Heart right ventricle (tissue), 16 donors: ENCODE data around the gene PRR14. TPM values are rescaled to one million over a fixed set of nuclear protein-coding genes. Genes with fewer than 3 reads are reported as not detected.
"Not testable (repeated sequence)": the region's sequence is repeated elsewhere in the genome, so short reads cannot be mapped to it uniquely, and the experiment has no call there.

Experiments
- ATAC-seq, 8 donors: fragments of 200-7000 bp; cut with Tn5 transposase; one replicate each; pipeline ENCODE4 v1.9.1; 2020; ENCODE audit warnings: mild to moderate bottlenecking in 8 of 8, moderate library complexity in 8 of 8, moderate number of reproducible peaks in 1 of 8
- DNase-seq, 2 donors: peaks; one replicate each; pipeline ENCODE4 v3.0.0-alpha.2; 2020
- H3K27ac ChIP-seq, 10 donors: fragments of 200-600 bp; sonication (generic) in 2 of 10; one replicate each; pipeline versions ENCODE4 v1.5.0 to v1.8.0; 2020 to 2022; ENCODE audit warnings: mild to moderate bottlenecking in 3 of 10
- H3K27me3 ChIP-seq, 7 donors: fragments of 200-600 bp; one replicate each; pipeline ENCODE4 v1.8.0; 2021 to 2022; ENCODE audit warnings: mild to moderate bottlenecking in 2 of 7
- H3K36me3 ChIP-seq, 9 donors: fragments of 200-600 bp; sonication (generic) in 1 of 9; one replicate each; pipeline versions ENCODE4 v1.5.0 to v1.8.0; 2020 to 2022; ENCODE audit warnings: mild to moderate bottlenecking in 2 of 9
- H3K4me1 ChIP-seq, 9 donors: fragments of 200-600 bp; sonication (generic) in 1 of 9; one replicate each; pipeline versions ENCODE4 v1.5.0 to v1.8.0; 2020 to 2022; ENCODE audit warnings: mild to moderate bottlenecking in 4 of 9
- H3K4me3 ChIP-seq, 10 donors: fragments of 200-600 bp; sonication (generic) in 2 of 10; one replicate each; pipeline versions ENCODE4 v1.5.0 to v1.8.0; 2020 to 2022; ENCODE audit warnings: mild to moderate bottlenecking in 7 of 10, moderate library complexity in 2 of 10
- H3K9me3 ChIP-seq, 11 donors: fragments of 200-600 bp in 10 of 11; sonication (generic) in 2 of 11; one replicate each; pipeline versions ENCODE4 v1.5.0 to v1.8.0; 2013 to 2022; ENCODE audit warnings: mild to moderate bottlenecking in 2 of 11, control low read depth in 1 of 11, moderate library complexity in 1 of 11
- WGBS, 2 donors: extraction: QIAGEN DNeasy Blood & Tissue Kit; methylation state at CpG; one replicate each; pipeline ENCODE4 v1.1.7; 2013; ENCODE audit warnings: inconsistent platforms in 1 of 2; 5-methylcytosine and 5-hydroxymethylcytosine counted together
- intact Hi-C, 10 donors: fragments of 100-400 bp; cut with DNase I; formaldehyde crosslinking; loops; one replicate each; pipeline versions ENCODE4 v1.11.1 to v1.14.2; 2022
- polyA plus RNA-seq, 2 donors: library from polyadenylated mRNA; stranded (reverse); fragments of 200-250 nt; gene quantifications; one replicate each; pipeline ENCODE4 v1.2.3, GENCODE V29; 2013
- total RNA-seq, 10 donors: library from RNA; stranded (reverse); fragmentation: NEBNext Ultra II Directional in 3 of 10; extraction: Animal tissue kit (Norgen Biotek cat#: 25700) in 3 of 10; gene quantifications; one replicate each; pipeline versions ENCODE4 v1.2.1 to v1.2.4, GENCODE V29; 2021 to 2023
- TF ChIP-seq, protein P1 (sequence below), 9 donors: fragments of 200-600 bp; sonication (generic) in 2 of 9; IDR thresholded peaks; one replicate each; pipeline versions ENCODE4 v1.5.0 to v1.8.0; 2021 to 2022; ENCODE audit warnings: antibody characterized with exemption in 9 of 9, mild to moderate bottlenecking in 5 of 9, moderate library complexity in 1 of 9
- donor health status: Arrhythmogenic right ventricular cardiomyopathy.
- donor health status: ischemic (EF 13 %, LVEDD 7.1; RV severe dilation, severe dysfunction).
- donor health status: healthy with polysubstance abuse.
- donor health status: DM: no; HTN: yes; CAD: no.
- donor health status: DM: no; HTN: no; CAD: no.
- donor health status: ischemic (EF 25% LVEDD 6.9; RV normal size, moderate dysfunction).
- donor health status: ischemic (EF 25% LVEDD 5.7; RV mildly dilated, moderate dysfunction).
- donor health status: healthy.
- donor health status: DM: yes; HTN: yes; CAD: no.
- donor health status: Ischemic cardiomyopathy.
- donor health status: ischemic (EF 35%, LVEDD 5.7; RV mildly dilated, moderate dysfunction).
- donor health status: nonischemic (EF 11% LVEDD 7.7; RV severe dilation, severe dysfunction).
- donor health status: DM: yes; HTN: yes; CAD: no.
- donor health status: PGD.
- donor health status: ischemic (EF 29% LVEDD 5.4; RV normal size, mild dysfunction).
- donor health status: nonischemic (EF 23%, LVEDD 6.1; RV moderate dilation, normal function).

Gene PRR14
- total and polyA plus RNA-seq, 12 donors: 9.9 to 58.1 (median 17.8) TPM

- Histone ChIP-seq H3K4me3 (no peak overlapping the region), H3K4me1 (no peaks in the 10 kb centered on the region), H3K27ac (no peak overlapping the region), H3K9me3 (no peaks in the 10 kb centered on the region), H3K36me3 (no peaks in the 10 kb centered on the region), H3K27me3 (peaks cover 0 to 3% (median 0%) of the 10 kb centered on the region in 7 donors)
- ATAC-seq (no peak), DNase-seq (no peak)
- intact Hi-C loops: no loop called here
- TF ChIP-seq, protein P1, sequence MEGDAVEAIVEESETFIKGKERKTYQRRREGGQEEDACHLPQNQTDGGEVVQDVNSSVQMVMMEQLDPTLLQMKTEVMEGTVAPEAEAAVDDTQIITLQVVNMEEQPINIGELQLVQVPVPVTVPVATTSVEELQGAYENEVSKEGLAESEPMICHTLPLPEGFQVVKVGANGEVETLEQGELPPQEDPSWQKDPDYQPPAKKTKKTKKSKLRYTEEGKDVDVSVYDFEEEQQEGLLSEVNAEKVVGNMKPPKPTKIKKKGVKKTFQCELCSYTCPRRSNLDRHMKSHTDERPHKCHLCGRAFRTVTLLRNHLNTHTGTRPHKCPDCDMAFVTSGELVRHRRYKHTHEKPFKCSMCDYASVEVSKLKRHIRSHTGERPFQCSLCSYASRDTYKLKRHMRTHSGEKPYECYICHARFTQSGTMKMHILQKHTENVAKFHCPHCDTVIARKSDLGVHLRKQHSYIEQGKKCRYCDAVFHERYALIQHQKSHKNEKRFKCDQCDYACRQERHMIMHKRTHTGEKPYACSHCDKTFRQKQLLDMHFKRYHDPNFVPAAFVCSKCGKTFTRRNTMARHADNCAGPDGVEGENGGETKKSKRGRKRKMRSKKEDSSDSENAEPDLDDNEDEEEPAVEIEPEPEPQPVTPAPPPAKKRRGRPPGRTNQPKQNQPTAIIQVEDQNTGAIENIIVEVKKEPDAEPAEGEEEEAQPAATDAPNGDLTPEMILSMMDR (IDR thresholded peaks at IDR 0.05): no peak
- 53 to 54% methylated on average over 10 of the region's 10 CpGs for WGBS, 2 donors
These were observed 28.2 kb upstream of the PRR14 start for GRCh38 chr16:30622455-30623032.

GRCh38 chr16:30623536-30624283 is 27.1 kb upstream of the PRR14 start:
- H3K27ac ChIP-seq: no peak overlapping the region
- no peaks in the 10 kb centered on the region for H3K36me3 ChIP-seq
- no peaks in the 10 kb centered on the region for H3K9me3 ChIP-seq
- H3K4me3 ChIP-seq: no peak overlapping the region
- DNase-seq (no peak), ATAC-seq (no peak)
- TF ChIP-seq, protein P1 (IDR thresholded peaks at IDR 0.05): no peak
- peaks cover 0 to 3% (median 0%) of the 10 kb centered on the region in 7 donors for H3K27me3 ChIP-seq
- 83 to 84% methylated on average over 11 of the region's 11 CpGs for WGBS, 2 donors
- intact Hi-C loops: no loop called here
- peaks cover 0 to 5% (median 0%) of the 10 kb centered on the region in 9 donors for H3K4me1 ChIP-seq

DNA sequence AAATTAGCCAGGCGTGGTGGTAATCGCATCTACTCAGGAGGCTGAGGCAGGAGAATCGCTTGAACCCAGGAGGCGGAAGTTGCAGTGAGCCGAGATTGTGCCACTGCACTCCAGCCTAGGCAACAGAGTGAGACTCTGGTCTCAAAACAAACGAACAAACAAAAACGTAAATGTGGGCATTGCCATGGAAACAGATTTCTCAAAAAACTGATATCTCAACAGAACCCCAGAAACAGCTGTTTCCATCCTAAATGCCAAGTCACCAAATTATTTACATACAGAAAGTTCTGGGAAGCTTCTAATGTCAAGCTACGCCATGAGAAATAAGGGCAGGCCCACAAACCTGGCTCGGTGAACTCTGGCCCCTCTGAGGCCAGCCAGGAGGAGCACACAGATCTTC is 24.5 kb upstream of the PRR14 start:
- ATAC-seq (no peak), DNase-seq (no peak)
- intact Hi-C loops: loop anchor here in 2 of 10 donors (5.0 kb wide), 1 partner anchor 39 kb away; the partner anchor contains the start of gene ZNF785 (in 2 of the 2)
- Histone ChIP-seq H3K9me3 (no peaks in the 10 kb centered on the region), H3K4me1 (peaks cover 0 to 6% (median 0%) of the 10 kb centered on the region in 9 donors), H3K4me3 (no peak overlapping the region), H3K27me3 (peaks cover 0 to 3% (median 0%) of the 10 kb centered on the region in 7 donors), H3K36me3 (no peaks in the 10 kb centered on the region), H3K27ac (no peak overlapping the region)
- 91 to 92% methylated on average over 9 of the region's 9 CpGs for WGBS, 2 donors
- TF ChIP-seq, protein P1 (IDR thresholded peaks at IDR 0.05): no peak

GRCh38 chr16:30628628-30629540 is 21.9 kb upstream of the PRR14 start:
- Histone ChIP-seq H3K27ac (peak overlapping the region in 7 of 10 donors; percentile 18 to 74 (median 59)), H3K9me3 (no peaks in the 10 kb centered on the region), H3K4me3 (peak overlapping the region in 8 of 10 donors; percentile 13 to 44 (median 22)), H3K4me1 (peaks cover 0 to 13% (median 0%) of the 10 kb centered on the region in 9 donors), H3K36me3 (no peaks in the 10 kb centered on the region), H3K27me3 (no peaks in the 10 kb centered on the region)
- ATAC-seq (peak; percentile 74 to 93 (median 87)), DNase-seq (peak; percentile 88 to 89)
- intact Hi-C loops: loop anchor here in 2 of 10 donors (5.0 kb wide), 1 partner anchor 42 kb away; the partner anchor contains the start of gene ZNF785 (in 2 of the 2)
- WGBS, 2 donors: 35 to 36% methylated on average over 18 of the region's 18 CpGs
- TF ChIP-seq, protein P1 (IDR thresholded peaks at IDR 0.05): peak; percentile 82 to 93 (median 90)

DNA sequence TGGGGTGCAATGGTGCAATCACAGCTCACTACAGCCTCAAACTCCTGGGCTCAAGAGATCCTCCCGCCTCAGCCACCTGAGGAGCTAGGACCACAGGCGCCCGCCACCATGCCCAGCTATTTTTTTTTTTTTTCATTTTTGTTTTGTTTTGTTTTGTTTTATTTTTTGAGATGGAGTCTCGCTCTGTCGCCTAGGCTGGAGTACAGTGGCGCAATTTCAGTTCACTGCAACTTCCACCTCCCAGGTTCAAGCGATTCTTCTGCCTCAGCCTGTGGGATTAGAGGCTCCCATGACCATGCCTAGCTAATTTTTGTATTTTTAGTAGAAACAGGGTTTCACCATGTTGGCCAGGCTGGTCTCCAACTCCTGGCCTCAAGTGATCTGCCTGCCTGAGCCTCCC is 18.3 kb upstream of the PRR14 start:
- H3K27me3 ChIP-seq, H3K9me3 ChIP-seq, H3K27ac ChIP-seq, ATAC-seq, H3K36me3 ChIP-seq, DNase-seq, H3K4me3 ChIP-seq: not testable (repeated sequence)
- peaks cover 0 to 25% (median 11%) of the 10 kb centered on the region in 9 donors for H3K4me1 ChIP-seq
- WGBS, 2 donors: 94 to 95% methylated on average over 7 of the region's 7 CpGs
- intact Hi-C loops: loop anchor here in 5 of 10 donors (2.0 to 10.0 kb wide), 6 partner anchors 45 to 198 kb away; partner anchors contain the start of genes ZNF785 (in 3 of the 5), SEPHS2 (in 2 of the 5), DCTPP1 (in 1 of the 5) and SRCAP (in 1 of the 5)
